ENCODE measurements around the gene NHLH1.

Gene NHLH1

DNA sequence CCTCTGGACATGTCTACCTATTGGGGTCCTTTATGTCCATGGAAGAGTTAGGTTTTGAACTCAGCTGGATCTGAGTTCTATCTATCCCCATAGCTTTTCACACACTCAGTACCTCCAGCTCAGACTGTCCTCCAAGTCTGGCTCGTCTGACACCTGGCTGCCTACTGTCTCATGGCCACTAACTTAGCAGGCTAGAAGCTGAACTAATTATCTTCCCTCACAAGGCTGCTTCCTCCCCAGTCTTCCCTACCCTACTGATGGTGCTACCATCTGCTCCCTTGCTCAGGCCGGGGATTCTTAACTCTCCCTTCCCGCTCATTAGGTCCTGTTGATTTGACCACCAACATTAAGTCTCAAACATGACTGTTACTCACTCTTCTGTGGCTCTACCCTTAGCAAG lies 46.8 kb downstream of the NHLH1 start:
- DNase-seq = no peak

- DNase-seq = no peak
Measured at GRCh38 chr1:160414881-160415280, 48.0 kb downstream of the NHLH1 start.

DNA sequence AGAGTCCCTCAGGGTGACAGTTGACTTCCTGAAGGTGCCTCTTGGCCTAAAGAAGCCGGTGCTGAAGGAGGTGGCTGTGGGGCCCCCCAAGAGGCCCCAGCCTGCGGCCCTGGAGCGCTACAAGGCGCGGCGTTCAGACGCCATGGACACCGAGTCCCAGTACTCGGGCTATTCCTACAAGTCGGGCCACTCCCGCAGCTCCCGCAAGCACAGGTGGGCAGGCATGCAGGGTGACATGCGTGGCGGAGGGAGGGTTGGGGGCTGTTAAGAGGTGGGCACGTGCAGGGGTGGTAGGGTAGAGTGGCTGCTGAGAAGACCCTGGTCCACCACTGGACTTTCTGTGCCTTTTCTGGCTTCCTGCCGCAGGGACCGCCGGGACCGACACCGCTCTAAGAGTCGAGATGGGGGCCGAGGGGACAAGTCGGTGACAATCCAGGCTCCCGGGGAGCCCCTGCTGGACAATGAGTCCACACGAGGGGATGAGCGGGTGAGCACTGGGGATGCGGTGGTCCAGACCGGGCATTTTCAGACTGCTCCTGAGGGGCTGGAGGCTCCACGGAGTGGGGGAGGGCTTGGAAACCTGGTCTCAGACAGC lies 48.9 kb downstream of the NHLH1 start:
- no peak for DNase-seq

DNA sequence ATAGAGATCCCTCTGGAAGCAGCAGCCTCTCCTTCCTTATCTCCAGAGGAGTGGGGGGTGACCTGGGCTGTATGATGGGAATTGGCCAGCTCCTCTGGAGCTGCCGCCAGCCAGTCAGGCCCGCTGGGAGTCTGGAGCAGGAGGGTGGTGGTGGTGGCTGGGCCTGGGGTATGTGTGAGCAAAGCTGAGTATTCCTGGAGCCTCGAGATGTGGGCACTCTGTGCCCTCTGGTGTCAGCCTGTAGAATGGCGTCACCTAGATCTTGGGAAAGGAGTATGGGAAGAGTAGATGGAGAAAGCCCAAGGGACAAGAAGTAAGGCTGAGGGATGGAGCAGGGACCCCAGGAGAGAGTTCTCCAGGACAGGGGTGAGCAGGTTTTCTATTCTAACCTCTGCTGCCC lies 49.5 kb downstream of the NHLH1 start:
- DNase-seq = peak; percentile 67

GRCh38 chr1:160418483-160418882 lies 51.6 kb downstream of the NHLH1 start:
- DNase-seq = no peak

DNA sequence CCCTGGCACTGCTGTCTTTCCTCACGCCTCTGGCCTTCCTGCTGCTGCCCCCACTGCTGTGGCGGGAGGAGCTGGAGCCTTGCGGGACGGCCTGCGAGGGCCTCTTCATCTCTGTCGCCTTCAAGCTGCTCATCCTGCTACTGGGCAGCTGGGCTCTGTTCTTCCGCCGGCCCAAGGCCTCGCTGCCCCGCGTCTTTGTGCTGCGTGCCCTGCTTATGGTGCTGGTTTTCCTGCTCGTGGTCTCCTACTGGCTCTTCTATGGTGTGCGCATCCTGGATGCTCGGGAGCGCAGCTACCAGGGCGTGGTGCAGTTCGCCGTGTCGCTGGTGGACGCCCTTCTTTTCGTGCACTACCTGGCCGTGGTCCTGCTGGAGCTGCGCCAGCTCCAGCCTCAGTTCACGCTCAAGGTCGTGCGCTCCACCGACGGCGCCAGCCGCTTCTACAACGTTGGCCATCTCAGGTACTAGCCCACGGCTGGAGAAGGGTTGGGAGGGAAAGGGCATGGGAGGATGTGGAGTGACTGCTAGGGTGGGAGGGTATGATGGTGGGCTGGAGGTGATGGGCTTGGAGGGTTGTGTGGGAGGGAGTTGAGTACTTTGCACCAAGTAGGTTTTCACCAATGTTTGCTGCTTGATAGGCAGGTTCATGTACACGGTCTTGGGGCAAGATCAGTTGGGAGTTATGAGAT lies 52.4 kb downstream of the NHLH1 start:
- DNase-seq = no peak

DNA sequence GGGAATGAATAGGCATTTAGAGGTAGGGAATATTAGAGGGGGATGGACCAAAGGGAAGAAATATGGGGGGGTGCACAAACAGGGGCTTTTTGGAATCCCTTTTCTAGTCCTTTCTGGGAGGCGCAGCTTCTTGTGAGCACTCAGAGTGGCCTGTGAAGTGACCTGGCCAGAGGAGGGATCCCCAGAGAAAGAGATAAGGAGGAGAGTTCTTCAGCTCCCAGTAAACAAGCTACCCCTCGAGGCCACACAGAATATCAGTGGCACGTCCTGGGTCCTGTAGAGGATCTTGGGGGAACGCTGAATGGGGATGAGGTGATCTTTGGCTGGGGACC lies 52.9 kb downstream of the NHLH1 start:
- DNase-seq = no peak

GRCh38 chr1:160420881-160421842 lies 54.3 kb downstream of the NHLH1 start:
- no peak for DNase-seq

- no peak for DNase-seq
Measured at GRCh38 chr1:160421881-160422280, 55.0 kb downstream of the NHLH1 start.

All from NCI-H2171 treated with DMSO at 0.1 percent for 48 hours (cell line).